Gastroesophageal sphincter (tissue), 4 donors: ENCODE data around the gene TBCK. TPM values are rescaled to one million over a fixed set of nuclear protein-coding genes. Genes with fewer than 3 reads are reported as not detected.
A peak's percentile ranks its signal among the peaks of the same experiment; 100 is the strongest.

Experiments used
- ATAC-seq: fragments of 150-250 bp; one replicate; pipeline ENCODE4 v1.9.1; 2016; ENCODE audit warnings: mild to moderate bottlenecking, moderate library complexity
- H3K27ac ChIP-seq, 4 donors: fragments of 200-600 bp; sonication (generic) in 3 of 4; 1 replicate in 3 of 4; 2 replicates in 1 of 4; pipeline ENCODE4 v1.5.1; 2016 to 2019
- H3K27me3 ChIP-seq: fragments of 200-600 bp; sonication (generic); one replicate; pipeline ENCODE4 v1.5.1; 2019
- H3K36me3 ChIP-seq, 2 donors: fragments of 200-600 bp; sonication (generic); one replicate each; pipeline ENCODE4 v1.5.1; 2019; ENCODE audit warnings: control low read depth in 1 of 2
- H3K4me1 ChIP-seq, 3 donors: fragments of 200-600 bp; sonication (generic); 1 replicate in 2 of 3; 2 replicates in 1 of 3; pipeline ENCODE4 v1.5.1; 2016 to 2019; ENCODE audit warnings: control low read depth in 2 of 3
- H3K4me3 ChIP-seq, 2 donors: fragments of 200-600 bp; sonication (generic); one replicate each; pipeline ENCODE4 v1.5.1; 2019; ENCODE audit warnings: mild to moderate bottlenecking in 1 of 2, moderate library complexity in 1 of 2
- H3K9me3 ChIP-seq, 3 donors: fragments of 200-600 bp; sonication (generic); one replicate each; pipeline ENCODE4 v1.5.1; 2017 to 2019; ENCODE audit warnings: control low read depth in 2 of 3
- CTCF ChIP-seq, 4 experiments: fragments of 200-600 bp in 2 of 4; fragments of 450-650 bp in 2 of 4; sonication (generic) in 1 of 4; IDR thresholded peaks; one replicate each; pipeline ENCODE4 v1.5.1; 2017 to 2019; ENCODE audit warnings: antibody characterized with exemption in 4 of 4, mild to moderate bottlenecking in 2 of 4, moderate library complexity in 2 of 4
- EP300 ChIP-seq: sonication (generic); formaldehyde crosslinking; IDR thresholded peaks from one replicate; pipeline ENCODE4 v1.6.1; 2017; ENCODE audit warnings: antibody characterized with exemption, mild to moderate bottlenecking
- POLR2A ChIP-seq, 2 donors: fragments of 450-650 bp; IDR thresholded peaks; one replicate each; pipeline ENCODE4 v1.6.1; 2017; ENCODE audit warnings: antibody characterized with exemption in 2 of 2, mild to moderate bottlenecking in 2 of 2, moderate library complexity in 1 of 2
- POLR2AphosphoS5 ChIP-seq: sonication (generic); formaldehyde crosslinking; IDR thresholded peaks from one replicate; pipeline ENCODE4 v1.6.1; 2017; ENCODE audit warnings: antibody characterized with exemption
- WGBS, 2 donors: methylation state at CpG; one replicate each; pipeline ENCODE4 v1.1.5; 2018; ENCODE audit warnings: low coverage in 1 of 2; 5-methylcytosine and 5-hydroxymethylcytosine counted together
- total RNA-seq, 4 donors: library from RNA; depleted of rRNA; stranded (reverse); fragments of >200 nt; gene quantifications; one replicate each; pipeline ENCODE4 v1.1.0, GENCODE V29; 2016

TBCK gene
- total RNA-seq, 4 donors from 2014 or later: 18.9 to 42.0 (median 20.9) TPM

- Histone ChIP-seq H3K36me3 (peaks cover 0 to 10% of the 10 kb centered on the region in 2 donors), H3K9me3 (no peaks in the 10 kb centered on the region), H3K27me3 (no peaks in the 10 kb centered on the region), H3K4me3 (no peak overlapping the region), H3K27ac (no peak overlapping the region), H3K4me1 (no peaks in the 10 kb centered on the region)
- ATAC-seq: no peak
- TF ChIP-seq POLR2AphosphoS5 (no peak), EP300 (no peak), CTCF (IDR thresholded peaks at IDR 0.05) (no peak), POLR2A (IDR thresholded peaks at IDR 0.05) (no peak)
These were observed 106.0 kb downstream of the TBCK start for GRCh38 chr4:106210021-106210420.

- no peak overlapping the region for H3K4me3 ChIP-seq
- TF ChIP-seq POLR2A (IDR thresholded peaks at IDR 0.05): no peak
- no peak for TF ChIP-seq POLR2AphosphoS5
- no peak for TF ChIP-seq CTCF (IDR thresholded peaks at IDR 0.05)
- no peak for TF ChIP-seq EP300
- peaks cover 0 to 10% of the 10 kb centered on the region in 2 donors for H3K36me3 ChIP-seq
- no peaks in the 10 kb centered on the region for H3K4me1 ChIP-seq
- H3K27ac ChIP-seq: no peak overlapping the region
- WGBS, 2 donors: 93% methylated on average over 2 of the region's 5 CpGs; no CpG with 5 or more reads in 1 of the 2 donors
- no peaks in the 10 kb centered on the region for H3K27me3 ChIP-seq
- ATAC-seq: no peak
- H3K9me3 ChIP-seq: no peaks in the 10 kb centered on the region
These were observed 107.2 kb downstream of the TBCK start for GRCh38 chr4:106208481-106209460.

- TF ChIP-seq POLR2AphosphoS5: no peak
- TF ChIP-seq CTCF (IDR thresholded peaks at IDR 0.05): peak; percentile 22 to 52 (median 27)
- ATAC-seq: no peak
These were observed 114.6 kb downstream of the TBCK start for GRCh38 chr4:106201373-106201772.

GRCh38 chr4:106195435-106195950 is 120.5 kb downstream of the TBCK start:
- TF ChIP-seq POLR2AphosphoS5: no peak
- TF ChIP-seq EP300: no peak
- no peak for ATAC-seq
- no peaks in the 10 kb centered on the region for H3K4me1 ChIP-seq
- H3K27me3 ChIP-seq: no peaks in the 10 kb centered on the region
- peaks cover 0 to 15% of the 10 kb centered on the region in 2 donors for H3K36me3 ChIP-seq
- 80 to 100% methylated on average over 1 of the region's 1 CpG for WGBS, 2 donors
- H3K9me3 ChIP-seq: no peaks in the 10 kb centered on the region
- no peak overlapping the region for H3K4me3 ChIP-seq
- no peak overlapping the region for H3K27ac ChIP-seq

More at GRCh38 chr4:106201373-106201772, 114.6 kb downstream of the TBCK start:
- Histone ChIP-seq H3K27me3 (no peaks in the 10 kb centered on the region), H3K4me1 (no peaks in the 10 kb centered on the region), H3K4me3 (no peak overlapping the region), H3K9me3 (no peaks in the 10 kb centered on the region), H3K36me3 (no peaks in the 10 kb centered on the region), H3K27ac (no peak overlapping the region)

- Histone ChIP-seq H3K27me3 (no peaks in the 10 kb centered on the region), H3K4me3 (no peak overlapping the region), H3K36me3 (peaks cover 0 to 15% of the 10 kb centered on the region in 2 donors), H3K4me1 (no peaks in the 10 kb centered on the region), H3K27ac (no peak overlapping the region), H3K9me3 (no peaks in the 10 kb centered on the region)
- 88 to 89% methylated on average over 1 of the region's 1 CpG for WGBS, 2 donors
- TF ChIP-seq POLR2A (IDR thresholded peaks at IDR 0.05) (no peak), EP300 (no peak), POLR2AphosphoS5 (no peak), CTCF (IDR thresholded peaks at IDR 0.05) (no peak)
- ATAC-seq: no peak
These were observed 121.2 kb downstream of the TBCK start for GRCh38 chr4:106194801-106195200.
